Esophagus muscularis mucosa (tissue), 4 donors: ENCODE data around the gene MAP2K7.

Source experiments
- EP300 ChIP-seq: sonication (generic); formaldehyde crosslinking; IDR thresholded peaks from one replicate; pipeline ENCODE4 v1.6.1; 2017; ENCODE audit warnings: antibody characterized with exemption
- POLR2A ChIP-seq: fragments of 450-650 bp; IDR thresholded peaks from one replicate; pipeline ENCODE4 v1.6.1; 2017; ENCODE audit warnings: antibody characterized with exemption, moderate library complexity, mild to moderate bottlenecking, low read depth
- POLR2AphosphoS5 ChIP-seq, 2 donors: sonication (generic); formaldehyde crosslinking; IDR thresholded peaks; one replicate each; pipeline ENCODE4 v1.6.1; 2017; ENCODE audit warnings: antibody characterized with exemption in 2 of 2
- TF ChIP-seq, protein P1 (sequence below), 3 experiments: fragments of 200-600 bp in 2 of 3; fragments of 450-650 bp in 1 of 3; sonication (generic) in 2 of 3; IDR thresholded peaks; one replicate each; pipeline ENCODE4 v1.5.1; 2017 to 2019; ENCODE audit warnings: antibody characterized with exemption in 3 of 3, mild to moderate bottlenecking in 2 of 3, moderate library complexity in 1 of 3

DNA sequence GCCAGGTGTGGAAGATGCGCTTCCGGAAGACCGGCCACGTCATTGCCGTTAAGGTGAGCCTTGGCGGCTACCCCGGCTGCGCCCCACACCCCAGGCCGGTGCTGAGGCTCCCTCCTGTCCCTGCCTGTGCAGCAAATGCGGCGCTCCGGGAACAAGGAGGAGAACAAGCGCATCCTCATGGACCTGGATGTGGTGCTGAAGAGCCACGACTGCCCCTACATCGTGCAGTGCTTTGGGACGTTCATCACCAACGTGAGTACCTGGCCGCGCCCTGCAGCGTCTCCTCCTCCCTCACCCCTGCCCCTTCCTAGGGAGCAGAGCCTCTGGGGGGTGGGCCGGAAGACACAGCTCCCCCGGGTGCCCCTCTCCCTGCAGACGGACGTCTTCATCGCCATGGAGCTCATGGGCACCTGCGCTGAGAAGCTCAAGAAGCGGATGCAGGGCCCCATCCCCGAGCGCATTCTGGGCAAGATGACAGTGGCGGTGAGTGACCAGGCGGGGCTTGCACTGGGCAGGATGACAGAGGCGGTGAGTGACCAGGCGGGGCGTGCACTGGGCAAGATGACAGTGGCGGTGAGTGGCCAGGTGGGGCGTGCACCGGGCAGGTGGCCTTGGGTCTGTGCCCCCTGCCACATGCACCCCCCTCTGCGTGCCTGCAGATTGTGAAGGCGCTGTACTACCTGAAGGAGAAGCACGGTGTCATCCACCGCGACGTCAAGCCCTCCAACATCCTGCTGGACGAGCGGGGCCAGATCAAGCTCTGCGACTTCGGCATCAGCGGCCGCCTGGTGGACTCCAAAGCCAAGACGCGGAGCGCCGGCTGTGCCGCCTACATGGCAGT is 6.9 kb downstream of the MAP2K7 start:
- TF ChIP-seq, protein P1, sequence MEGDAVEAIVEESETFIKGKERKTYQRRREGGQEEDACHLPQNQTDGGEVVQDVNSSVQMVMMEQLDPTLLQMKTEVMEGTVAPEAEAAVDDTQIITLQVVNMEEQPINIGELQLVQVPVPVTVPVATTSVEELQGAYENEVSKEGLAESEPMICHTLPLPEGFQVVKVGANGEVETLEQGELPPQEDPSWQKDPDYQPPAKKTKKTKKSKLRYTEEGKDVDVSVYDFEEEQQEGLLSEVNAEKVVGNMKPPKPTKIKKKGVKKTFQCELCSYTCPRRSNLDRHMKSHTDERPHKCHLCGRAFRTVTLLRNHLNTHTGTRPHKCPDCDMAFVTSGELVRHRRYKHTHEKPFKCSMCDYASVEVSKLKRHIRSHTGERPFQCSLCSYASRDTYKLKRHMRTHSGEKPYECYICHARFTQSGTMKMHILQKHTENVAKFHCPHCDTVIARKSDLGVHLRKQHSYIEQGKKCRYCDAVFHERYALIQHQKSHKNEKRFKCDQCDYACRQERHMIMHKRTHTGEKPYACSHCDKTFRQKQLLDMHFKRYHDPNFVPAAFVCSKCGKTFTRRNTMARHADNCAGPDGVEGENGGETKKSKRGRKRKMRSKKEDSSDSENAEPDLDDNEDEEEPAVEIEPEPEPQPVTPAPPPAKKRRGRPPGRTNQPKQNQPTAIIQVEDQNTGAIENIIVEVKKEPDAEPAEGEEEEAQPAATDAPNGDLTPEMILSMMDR (IDR thresholded peaks at IDR 0.05) = no peak
- no peak for TF ChIP-seq EP300
- TF ChIP-seq POLR2A = no peak
- no peak for TF ChIP-seq POLR2AphosphoS5 (IDR thresholded peaks at IDR 0.05)
